Measurements from ENCODE around the gene ATP9A.

The ATP9A gene

GRCh38 chr20:51628533-51629398, 139.4 kb downstream of the ATP9A start:
- DNase-seq (ENCODE audit: low spot score): no peak

- no peak for DNase-seq (ENCODE audit: low spot score)
Observed at GRCh38 chr20:51627586-51627985, 140.6 kb downstream of the ATP9A start.

- no peak for DNase-seq (ENCODE audit: low spot score)
Observed at GRCh38 chr20:51625105-51625504, 143.1 kb downstream of the ATP9A start.

- peak; percentile 56 for DNase-seq (ENCODE audit: low spot score)
Observed at GRCh38 chr20:51624157-51624731, 143.9 kb downstream of the ATP9A start.

GRCh38 chr20:51623255-51623654, 144.9 kb downstream of the ATP9A start:
- no peak for DNase-seq (ENCODE audit: low spot score)

- no peak for DNase-seq (ENCODE audit: low spot score)
Observed at GRCh38 chr20:51622004-51622874, 146.0 kb downstream of the ATP9A start.

GRCh38 chr20:51620432-51620831, 147.8 kb downstream of the ATP9A start:
- DNase-seq (ENCODE audit: low spot score): no peak

GRCh38 chr20:51616060-51616459, 152.1 kb downstream of the ATP9A start:
- DNase-seq (ENCODE audit: low spot score): no peak

GRCh38 chr20:51614687-51615086, 153.5 kb downstream of the ATP9A start:
- DNase-seq (ENCODE audit: low spot score): no peak

- DNase-seq (ENCODE audit: low spot score): no peak
Observed at GRCh38 chr20:51613580-51613979, 154.6 kb downstream of the ATP9A start.

- no peak for DNase-seq (ENCODE audit: low spot score)
Observed at GRCh38 chr20:51612896-51613295, 155.3 kb downstream of the ATP9A start.

- DNase-seq (ENCODE audit: low spot score): no peak
Observed at GRCh38 chr20:51611625-51611890, 156.6 kb downstream of the ATP9A start.

- DNase-seq (ENCODE audit: low spot score): no peak
Observed at GRCh38 chr20:51610761-51611624, 157.2 kb downstream of the ATP9A start.

- no peak for DNase-seq (ENCODE audit: low spot score)
Observed at GRCh38 chr20:51610111-51610510, 158.1 kb downstream of the ATP9A start.

- DNase-seq (ENCODE audit: low spot score): no peak
Observed at GRCh38 chr20:51609251-51609650, 158.9 kb downstream of the ATP9A start.

GRCh38 chr20:51608061-51608460, 160.1 kb downstream of the ATP9A start:
- DNase-seq (ENCODE audit: low spot score): no peak

GRCh38 chr20:51607170-51607569, 161.0 kb downstream of the ATP9A start:
- no peak for DNase-seq (ENCODE audit: low spot score)

- no peak for DNase-seq (ENCODE audit: low spot score)
Observed at GRCh38 chr20:51604851-51605250, 163.3 kb downstream of the ATP9A start.

- no peak for DNase-seq (ENCODE audit: low spot score)
Observed at GRCh38 chr20:51602131-51602530, 166.1 kb downstream of the ATP9A start.

GRCh38 chr20:51600950-51601349, 167.2 kb downstream of the ATP9A start:
- DNase-seq (ENCODE audit: low spot score): no peak

GRCh38 chr20:51600016-51600420, 168.2 kb downstream of the ATP9A start:
- no peak for DNase-seq (ENCODE audit: low spot score)

- no peak for DNase-seq (ENCODE audit: low spot score)
Observed at GRCh38 chr20:51598556-51598955, 169.6 kb downstream of the ATP9A start.
